ENCODE results near the gene TANGO6. TPM values are rescaled to one million over a fixed set of nuclear protein-coding genes. Genes with fewer than 3 reads are reported as not detected.

Gene TANGO6
- total RNA-seq, 2 donors from 2014 or later: 9.6 to 22.7 TPM

GRCh38 chr16:68859828-68860227 lies 16.5 kb downstream of the TANGO6 start:
- Histone ChIP-seq H3K36me3 (replicated peaks in 1 of 2; ENCODE audit: insufficient read depth in 1 of 2, low read depth in 2 of 2) (peaks cover 0 to 2% of the 10 kb centered on the region in 2 donors), H3K27me3 (no peaks in the 10 kb centered on the region), H3K4me1 (no peaks in the 10 kb centered on the region), H3K9me3 (no peaks in the 10 kb centered on the region), H3K4me3 (no peak overlapping the region), H3K27ac (no peak overlapping the region)
- ATAC-seq (no peak), DNase-seq (no peak)
- WGBS, 2 donors: 91 to 94% methylated on average over 4 of the region's 4 CpGs
- TF ChIP-seq CTCF (IDR thresholded peaks at IDR 0.05) (no peak), POLR2A (IDR thresholded peaks at IDR 0.05) (no peak)
- intact Hi-C loops (cut with DNase I): no loop called here

GRCh38 chr16:68860978-68861892 lies 17.9 kb downstream of the TANGO6 start:
- 86 to 90% methylated on average over 15 of the region's 15 CpGs for WGBS, 2 donors
- Histone ChIP-seq H3K36me3 (replicated peaks in 1 of 2; ENCODE audit: insufficient read depth in 1 of 2, low read depth in 2 of 2) (peaks cover 0 to 2% of the 10 kb centered on the region in 2 donors), H3K9me3 (no peaks in the 10 kb centered on the region), H3K27me3 (no peaks in the 10 kb centered on the region), H3K27ac (no peak overlapping the region), H3K4me1 (no peaks in the 10 kb centered on the region), H3K4me3 (no peak overlapping the region)
- DNase-seq: no peak
- TF ChIP-seq CTCF (IDR thresholded peaks at IDR 0.05) (no peak), POLR2A (IDR thresholded peaks at IDR 0.05) (no peak)
- ATAC-seq: no peak
- intact Hi-C loops (cut with DNase I): no loop called here

GRCh38 chr16:68866933-68867332 lies 23.6 kb downstream of the TANGO6 start:
- TF ChIP-seq POLR2A (IDR thresholded peaks at IDR 0.05) (no peak), CTCF (IDR thresholded peaks at IDR 0.05) (no peak)
- Histone ChIP-seq H3K27ac (no peak overlapping the region), H3K27me3 (no peaks in the 10 kb centered on the region), H3K36me3 (replicated peaks in 1 of 2; ENCODE audit: insufficient read depth in 1 of 2, low read depth in 2 of 2) (no peaks in the 10 kb centered on the region), H3K4me3 (no peak overlapping the region), H3K4me1 (no peaks in the 10 kb centered on the region), H3K9me3 (no peaks in the 10 kb centered on the region)
- DNase-seq (no peak), ATAC-seq (no peak)
- 97 to 100% methylated on average over 6 of the region's 6 CpGs for WGBS, 2 donors
- intact Hi-C loops (cut with DNase I): no loop called here

- ATAC-seq (no peak), DNase-seq (no peak)
- Histone ChIP-seq H3K4me3 (no peak overlapping the region), H3K27ac (no peak overlapping the region), H3K9me3 (no peaks in the 10 kb centered on the region), H3K4me1 (no peaks in the 10 kb centered on the region), H3K27me3 (no peaks in the 10 kb centered on the region), H3K36me3 (replicated peaks in 1 of 2; ENCODE audit: insufficient read depth in 1 of 2, low read depth in 2 of 2) (no peaks in the 10 kb centered on the region)
- TF ChIP-seq CTCF (IDR thresholded peaks at IDR 0.05): no peak
- TF ChIP-seq POLR2A (IDR thresholded peaks at IDR 0.05): no peak
- intact Hi-C loops (cut with DNase I): no loop called here
- 75 to 84% methylated on average over 4 of the region's 4 CpGs for WGBS, 2 donors
These were observed 26.3 kb downstream of the TANGO6 start for GRCh38 chr16:68869492-68870088.

Measured in body of pancreas (tissue), 4 donors.